KG1 (cell line): Measurements from ENCODE around the gene PDF.
"Not testable (repeated sequence)": the region's sequence is repeated elsewhere in the genome, so short reads cannot be mapped to it uniquely, and the experiment has no call there.

ENCODE experiments used
- DNase-seq: peaks from one replicate; lab custom pipeline; 2025; lab: John Stamatoyannopoulos, UW

PDF gene

GRCh38 chr16:69330286-69331109 is at the start of gene PDF:
Gene PDF (minus strand): TSS chr16:69330588. CDS start chr16:69330570, 18 bp downstream.
- DNase-seq = peak; percentile 68

- DNase-seq = no peak
Measured at GRCh38 chr16:69378760-69379159, 48.4 kb upstream of the PDF start.

- DNase-seq = no peak
Measured at GRCh38 chr16:69378036-69378435, 47.6 kb upstream of the PDF start.

GRCh38 chr16:69376393-69377059 is 46.1 kb upstream of the PDF start:
- no peak for DNase-seq

- no peak for DNase-seq
Measured at GRCh38 chr16:69373019-69373418, 42.6 kb upstream of the PDF start.

GRCh38 chr16:69371564-69371963 is 41.2 kb upstream of the PDF start:
- no peak for DNase-seq

GRCh38 chr16:69368866-69369265 is 38.5 kb upstream of the PDF start:
- DNase-seq = no peak

- no peak for DNase-seq
Measured at GRCh38 chr16:69367980-69368379, 37.6 kb upstream of the PDF start.

GRCh38 chr16:69366431-69366830 is 36.0 kb upstream of the PDF start:
- no peak for DNase-seq

GRCh38 chr16:69365901-69366300 is 35.5 kb upstream of the PDF start:
- DNase-seq = no peak

- no peak for DNase-seq
Measured at GRCh38 chr16:69364088-69364487, 33.7 kb upstream of the PDF start.

GRCh38 chr16:69363281-69363717 is 32.9 kb upstream of the PDF start:
- DNase-seq = no peak

GRCh38 chr16:69360070-69360469 is 29.7 kb upstream of the PDF start:
- DNase-seq = not testable (repeated sequence)

- no peak for DNase-seq
Measured at GRCh38 chr16:69351309-69352027, 21.1 kb upstream of the PDF start, which contains the start of gene TMED6. Gene TMED6 (minus strand): TSS chr16:69351786. CDS start chr16:69351753, 33 bp downstream.

- DNase-seq = no peak
Measured at GRCh38 chr16:69350536-69351133, 20.2 kb upstream of the PDF start.

GRCh38 chr16:69349536-69349935 is 19.1 kb upstream of the PDF start:
- no peak for DNase-seq

GRCh38 chr16:69348222-69348621 is 17.8 kb upstream of the PDF start:
- DNase-seq = no peak

GRCh38 chr16:69346683-69347082 is 16.3 kb upstream of the PDF start:
- DNase-seq = no peak

GRCh38 chr16:69345923-69346322 is 15.5 kb upstream of the PDF start:
- DNase-seq = no peak

- no peak for DNase-seq
Measured at GRCh38 chr16:69344171-69344570, 13.8 kb upstream of the PDF start.

GRCh38 chr16:69340095-69340644 is 9.8 kb upstream of the PDF start:
- no peak for DNase-seq
